ENCODE measurements around the gene CPB1.

The CPB1 gene

GRCh38 chr3:148839805-148840204 lies 12.2 kb downstream of the CPB1 start:
- no peak for DNase-seq

DNA sequence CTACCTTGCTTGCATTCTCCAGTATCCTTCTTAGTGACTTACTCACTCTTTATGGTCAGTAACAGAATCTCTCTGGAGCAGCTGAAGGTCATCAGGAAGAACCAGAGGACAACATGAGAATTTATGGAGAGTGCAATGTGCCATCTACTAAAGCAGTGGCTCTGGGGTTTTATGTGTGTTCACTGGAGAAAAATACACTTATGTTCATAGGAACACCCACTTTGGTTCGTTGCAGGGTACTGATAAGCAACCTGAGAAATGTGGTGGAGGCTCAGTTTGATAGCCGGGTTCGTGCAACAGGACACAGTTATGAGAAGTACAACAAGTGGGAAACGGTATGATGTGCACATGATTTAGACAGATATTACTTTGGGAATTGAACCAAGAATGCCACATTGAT lies 12.8 kb downstream of the CPB1 start:
- DNase-seq = no peak

GRCh38 chr3:148845756-148846395 lies 18.3 kb downstream of the CPB1 start:
- DNase-seq = no peak

- no peak for DNase-seq
Measured at GRCh38 chr3:148847351-148847750, 19.7 kb downstream of the CPB1 start.

- no peak for DNase-seq
Measured at GRCh38 chr3:148848410-148848809, 20.8 kb downstream of the CPB1 start.

GRCh38 chr3:148852271-148852992 lies 24.8 kb downstream of the CPB1 start:
- no peak for DNase-seq

- DNase-seq = no peak
Measured at GRCh38 chr3:148853076-148853475, 25.5 kb downstream of the CPB1 start.

DNA sequence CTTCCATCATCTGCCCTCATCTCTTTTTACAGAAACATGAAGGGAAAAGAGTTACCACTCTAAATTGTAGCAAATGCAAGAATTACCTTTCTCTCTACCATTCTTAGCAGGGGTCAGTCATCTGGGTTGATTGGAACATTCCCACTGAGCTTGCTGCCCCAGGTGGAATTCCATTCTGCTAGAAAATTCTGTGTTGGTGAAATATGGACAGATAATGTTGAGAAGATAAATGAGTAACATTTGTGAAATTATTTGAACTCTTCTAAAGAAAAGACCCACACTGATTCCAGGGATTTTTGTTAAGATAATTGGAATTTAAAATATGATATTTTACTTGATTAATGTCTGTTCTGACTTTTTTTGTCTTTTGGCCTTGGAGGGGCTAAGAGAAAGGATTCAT lies 26.4 kb downstream of the CPB1 start:
- DNase-seq = no peak

DNA sequence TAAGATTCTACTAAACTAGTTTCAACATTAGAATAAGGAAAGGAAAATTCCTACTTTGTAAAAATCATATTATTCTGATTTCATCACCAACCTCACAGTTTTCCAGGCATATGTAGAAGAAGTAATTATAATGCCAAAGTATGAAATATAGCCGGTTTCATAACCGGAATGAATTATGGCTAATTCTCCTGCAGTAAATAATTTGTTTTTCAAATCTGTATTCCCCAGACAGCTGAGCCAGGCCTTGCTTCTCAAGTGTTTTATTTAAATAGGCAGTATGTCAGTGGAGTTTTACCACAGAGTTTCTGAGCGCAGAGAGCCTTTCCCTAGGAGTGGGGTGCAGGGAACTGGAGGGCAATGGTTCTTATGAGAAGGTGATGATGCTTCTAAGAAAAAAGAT lies 28.8 kb downstream of the CPB1 start:
- no peak for DNase-seq

- no peak for DNase-seq
Measured at GRCh38 chr3:148857316-148857715, 29.7 kb downstream of the CPB1 start.

DNA sequence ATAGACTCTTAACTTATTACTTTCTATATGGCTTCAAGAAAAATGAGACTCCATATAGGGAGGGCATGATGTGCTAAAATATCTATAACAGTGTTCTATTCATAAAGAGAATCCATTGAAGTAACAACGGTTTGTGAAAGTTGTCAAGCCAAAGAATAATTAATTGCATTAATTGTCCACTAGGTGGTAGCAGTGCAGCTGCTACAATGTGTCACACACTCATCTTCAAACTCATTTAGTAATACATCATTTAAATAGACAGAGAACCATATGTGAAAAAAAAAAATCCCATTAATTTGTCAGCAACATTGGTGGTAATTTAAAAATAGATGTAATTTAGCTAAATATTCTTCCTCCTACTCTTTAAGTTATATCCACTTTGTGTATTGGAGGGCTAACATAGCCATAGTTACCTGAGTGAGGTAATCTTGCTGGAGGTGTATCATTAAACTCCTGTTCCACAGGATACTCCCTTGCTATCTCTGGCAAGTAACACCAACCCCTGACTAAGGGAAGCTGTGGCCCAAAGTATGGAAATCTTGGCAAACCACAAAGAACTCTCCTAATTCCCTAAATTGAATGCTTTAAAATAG lies 33.8 kb downstream of the CPB1 start:
- DNase-seq = no peak

DNA sequence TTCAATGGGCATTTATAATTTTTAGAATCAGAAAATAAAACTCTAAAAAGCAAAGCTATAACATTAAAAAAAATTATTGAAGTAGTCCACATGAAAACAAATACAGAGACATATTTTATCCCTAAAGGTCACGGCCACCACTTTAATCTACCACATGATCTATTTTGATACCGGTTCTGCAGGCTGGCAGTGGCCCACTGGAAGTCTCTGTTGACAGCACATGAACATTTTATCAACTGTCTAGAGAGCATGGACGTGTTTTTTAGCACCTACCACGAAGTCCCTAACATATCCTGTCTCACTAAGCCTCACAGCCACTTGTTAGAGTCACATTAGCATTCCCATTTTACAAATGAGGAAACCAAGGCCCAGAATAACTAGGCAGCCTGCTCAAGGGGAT lies 35.7 kb downstream of the CPB1 start:
- DNase-seq = no peak

DNA sequence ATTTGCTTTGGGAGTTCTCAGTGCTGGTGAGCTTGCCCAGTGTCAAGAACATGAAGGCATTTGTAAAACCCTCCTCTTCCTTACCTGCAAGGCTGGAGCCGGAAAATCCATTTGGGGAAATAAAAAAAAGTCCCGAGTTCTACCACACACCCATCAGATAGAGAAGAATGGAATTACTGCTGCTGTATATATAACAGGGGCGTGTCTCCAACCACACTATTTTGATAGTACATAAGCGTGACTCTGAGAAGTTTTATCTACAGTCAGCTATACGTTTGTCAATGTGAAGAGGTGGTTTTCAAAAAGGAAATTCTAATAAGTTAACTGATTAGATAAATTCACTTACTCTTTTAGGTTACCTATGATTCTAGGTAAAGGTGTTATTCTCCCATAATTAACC lies 36.2 kb downstream of the CPB1 start:
- DNase-seq = no peak

DNA sequence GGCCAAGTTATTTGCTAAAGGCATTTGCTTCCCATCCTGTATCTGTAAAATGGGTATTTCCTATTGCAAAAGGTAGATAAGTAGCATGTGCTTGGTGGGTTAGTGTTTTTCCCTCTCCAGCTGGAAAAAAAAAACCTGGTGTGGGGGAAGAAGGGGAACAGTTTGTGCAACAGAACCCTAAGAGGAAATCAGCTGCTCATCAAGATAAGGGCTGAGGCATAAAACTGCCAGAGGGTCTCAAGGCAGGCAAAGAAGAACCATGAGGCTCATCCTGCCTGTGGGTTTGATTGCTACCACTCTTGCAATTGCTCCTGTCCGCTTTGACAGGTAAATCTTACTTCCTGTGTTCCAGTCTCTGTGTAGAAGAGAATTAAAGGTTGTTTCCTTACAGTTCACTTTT lies 37.4 kb downstream of the CPB1 start, which contains the start of gene CPA3:
Gene CPA3 (plus strand): TSS at position 248 of the 400 bp plus-strand sequence. CDS start 12 bp downstream, at position 260.
- DNase-seq = no peak

- no peak for DNase-seq
Measured at GRCh38 chr3:148866261-148866660, 38.6 kb downstream of the CPB1 start.

- no peak for DNase-seq
Measured at GRCh38 chr3:148873270-148873927, 45.8 kb downstream of the CPB1 start.

DNA sequence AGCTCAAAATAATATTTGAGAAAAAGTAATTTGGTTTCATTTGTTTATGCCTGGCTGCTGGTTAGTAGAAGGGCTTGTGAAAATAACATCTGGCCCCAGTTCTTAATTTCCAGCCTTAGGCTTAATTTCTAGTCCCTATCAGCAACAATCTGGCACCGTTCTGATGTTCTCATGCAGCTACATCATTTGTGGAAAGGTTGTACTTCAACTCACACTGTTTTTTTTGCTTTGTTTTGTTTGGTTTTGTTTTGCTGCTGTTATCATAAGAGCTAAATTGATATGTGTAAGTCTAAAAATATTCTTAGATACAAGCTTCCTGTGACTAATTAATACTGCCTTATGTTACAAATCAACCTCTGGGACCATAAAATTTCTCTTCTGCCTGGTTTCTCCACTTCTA lies 46.4 kb downstream of the CPB1 start:
- DNase-seq = no peak

DNA sequence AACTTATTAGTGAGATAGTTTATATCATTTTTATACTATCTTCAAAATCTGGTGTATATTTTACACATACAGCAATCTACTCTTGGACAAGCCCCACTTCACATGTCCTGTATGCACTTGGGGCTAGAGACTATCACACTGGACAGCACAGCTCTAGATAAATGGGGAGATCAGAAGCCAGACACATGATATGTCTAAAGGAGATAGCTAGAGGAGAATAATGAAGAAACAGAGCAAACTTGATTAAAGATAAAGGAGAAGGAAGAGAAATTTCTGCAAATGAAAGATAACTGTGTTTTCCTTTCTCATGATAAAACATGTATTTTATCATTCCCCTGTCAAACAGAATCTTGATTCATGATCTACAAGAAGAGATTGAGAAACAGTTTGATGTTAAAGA lies 50.5 kb downstream of the CPB1 start:
- no peak for DNase-seq

- DNase-seq = no peak
Measured at GRCh38 chr3:148879256-148879655, 51.6 kb downstream of the CPB1 start.

DNA sequence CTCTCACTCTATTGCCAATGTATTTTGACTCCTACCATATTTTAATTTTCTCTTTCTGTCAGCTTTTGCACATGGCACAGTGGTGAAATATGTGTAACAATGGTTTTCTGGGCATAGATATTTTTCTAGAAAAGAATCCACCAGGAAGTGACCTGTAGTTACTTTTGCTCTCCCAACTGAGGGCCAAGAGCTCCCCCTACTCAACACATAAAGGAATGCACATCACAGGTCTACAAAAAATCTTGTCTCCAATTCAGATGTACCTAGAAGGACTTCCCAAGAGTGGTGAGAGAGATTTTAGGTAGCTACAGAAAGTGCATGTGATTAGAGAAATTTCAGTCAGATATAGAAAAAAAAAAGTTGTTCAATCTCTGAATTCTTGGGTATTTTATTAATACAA lies 53.1 kb downstream of the CPB1 start:
- no peak for DNase-seq

- no peak for DNase-seq
Measured at GRCh38 chr3:148881286-148881685, 53.7 kb downstream of the CPB1 start.

DNA sequence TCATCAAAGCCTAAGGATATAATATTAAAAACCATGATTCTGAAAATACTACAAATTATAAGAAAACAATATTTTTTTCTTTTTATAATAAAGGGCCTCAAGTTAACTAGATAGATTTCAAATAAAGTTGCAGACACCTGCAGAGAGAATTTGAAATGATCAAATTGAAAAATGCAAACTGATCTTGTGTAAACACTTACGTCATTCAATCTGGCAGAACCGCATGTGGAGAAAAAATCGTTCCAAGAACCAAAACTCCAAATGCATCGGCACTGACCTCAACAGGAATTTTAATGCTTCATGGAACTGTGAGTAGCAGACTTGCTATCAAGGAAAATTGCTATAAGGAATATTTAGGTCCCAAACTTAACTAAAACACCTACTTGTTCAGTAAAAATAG lies 54.7 kb downstream of the CPB1 start:
- DNase-seq = no peak

- no peak for DNase-seq
Measured at GRCh38 chr3:148883163-148883562, 55.6 kb downstream of the CPB1 start.

DNA sequence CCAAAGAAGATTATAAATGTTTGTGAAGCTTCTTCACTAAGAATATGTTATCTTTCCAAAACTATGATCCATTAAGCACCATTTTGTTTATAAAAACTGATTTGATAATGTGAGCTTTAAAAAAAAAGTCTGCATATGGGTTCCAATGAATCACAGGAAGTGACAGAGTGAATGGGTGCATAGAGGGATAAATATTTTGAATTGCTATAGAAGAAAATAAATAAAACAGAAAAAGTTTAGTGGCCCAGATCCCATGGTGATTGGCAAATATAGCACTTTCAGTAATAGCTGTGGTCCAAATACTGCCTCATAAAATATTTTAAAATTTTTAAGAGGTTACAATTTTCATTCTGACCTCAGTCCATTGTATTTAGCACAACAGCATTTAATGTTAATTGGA lies 56.6 kb downstream of the CPB1 start:
- DNase-seq = no peak

Measured in activated T-cell treated with anti-CD3 and anti-CD28 coated beads, Interleukin-2, amount 50 U/mL, for 48 hours (primary cell).